B cell (primary cell): ENCODE results near the gene TMPRSS15.

Experiments
- CTCF ChIP-seq: fragments of 200-600 bp; IDR thresholded peaks from one replicate; pipeline ENCODE4 v1.8.0; 2022; ENCODE audit warnings: antibody characterized with exemption, mild to moderate bottlenecking
- EZH2 ChIP-seq: IDR thresholded peaks from 2 replicates; pipeline ENCODE4 v1.6.1; 2012; ENCODE audit warnings: borderline replicate concordance, low read depth, mild to moderate bottlenecking, moderate library complexity, low read length; ENCODE audit not compliant: insufficient read depth, poor library complexity, severe bottlenecking

GRCh38 chr21:18252256-18252655, 151.3 kb downstream of the TMPRSS15 start:
- TF ChIP-seq CTCF (no peak), EZH2 (no peak)
